Heart right ventricle (tissue), 16 donors: Measurements from ENCODE around the gene TMEM134. TPM values are rescaled to one million over a fixed set of nuclear protein-coding genes. Genes with fewer than 3 reads are reported as not detected.

ENCODE experiments used
- ATAC-seq, 8 donors: fragments of 200-7000 bp; cut with Tn5 transposase; one replicate each; pipeline ENCODE4 v1.9.1; 2020; ENCODE audit warnings: mild to moderate bottlenecking in 8 of 8, moderate library complexity in 8 of 8, moderate number of reproducible peaks in 1 of 8
- DNase-seq, 2 donors: peaks; one replicate each; pipeline ENCODE4 v3.0.0-alpha.2; 2020
- H3K27ac ChIP-seq, 10 donors: fragments of 200-600 bp; sonication (generic) in 2 of 10; one replicate each; pipeline versions ENCODE4 v1.5.0 to v1.8.0; 2020 to 2022; ENCODE audit warnings: mild to moderate bottlenecking in 3 of 10
- H3K27me3 ChIP-seq, 7 donors: fragments of 200-600 bp; one replicate each; pipeline ENCODE4 v1.8.0; 2021 to 2022; ENCODE audit warnings: mild to moderate bottlenecking in 2 of 7
- H3K36me3 ChIP-seq, 9 donors: fragments of 200-600 bp; sonication (generic) in 1 of 9; one replicate each; pipeline versions ENCODE4 v1.5.0 to v1.8.0; 2020 to 2022; ENCODE audit warnings: mild to moderate bottlenecking in 2 of 9
- H3K4me1 ChIP-seq, 9 donors: fragments of 200-600 bp; sonication (generic) in 1 of 9; one replicate each; pipeline versions ENCODE4 v1.5.0 to v1.8.0; 2020 to 2022; ENCODE audit warnings: mild to moderate bottlenecking in 4 of 9
- H3K4me3 ChIP-seq, 10 donors: fragments of 200-600 bp; sonication (generic) in 2 of 10; one replicate each; pipeline versions ENCODE4 v1.5.0 to v1.8.0; 2020 to 2022; ENCODE audit warnings: mild to moderate bottlenecking in 7 of 10, moderate library complexity in 2 of 10
- H3K9me3 ChIP-seq, 11 donors: fragments of 200-600 bp in 10 of 11; sonication (generic) in 2 of 11; one replicate each; pipeline versions ENCODE4 v1.5.0 to v1.8.0; 2013 to 2022; ENCODE audit warnings: mild to moderate bottlenecking in 2 of 11, control low read depth in 1 of 11, moderate library complexity in 1 of 11
- WGBS, 2 donors: extraction: QIAGEN DNeasy Blood & Tissue Kit; methylation state at CpG; one replicate each; pipeline ENCODE4 v1.1.7; 2013; ENCODE audit warnings: inconsistent platforms in 1 of 2; 5-methylcytosine and 5-hydroxymethylcytosine counted together
- intact Hi-C, 10 donors: fragments of 100-400 bp; cut with DNase I; formaldehyde crosslinking; loops; one replicate each; pipeline versions ENCODE4 v1.11.1 to v1.14.2; 2022
- polyA plus RNA-seq, 2 donors: library from polyadenylated mRNA; stranded (reverse); fragments of 200-250 nt; gene quantifications; one replicate each; pipeline ENCODE4 v1.2.3, GENCODE V29; 2013
- total RNA-seq, 10 donors: library from RNA; stranded (reverse); fragmentation: NEBNext Ultra II Directional in 3 of 10; extraction: Animal tissue kit (Norgen Biotek cat#: 25700) in 3 of 10; gene quantifications; one replicate each; pipeline versions ENCODE4 v1.2.1 to v1.2.4, GENCODE V29; 2021 to 2023
- TF ChIP-seq, protein P1 (sequence below), 9 donors: fragments of 200-600 bp; sonication (generic) in 2 of 9; IDR thresholded peaks; one replicate each; pipeline versions ENCODE4 v1.5.0 to v1.8.0; 2021 to 2022; ENCODE audit warnings: antibody characterized with exemption in 9 of 9, mild to moderate bottlenecking in 5 of 9, moderate library complexity in 1 of 9
- donor health status: Arrhythmogenic right ventricular cardiomyopathy.
- donor health status: ischemic (EF 13 %, LVEDD 7.1; RV severe dilation, severe dysfunction).
- donor health status: healthy with polysubstance abuse.
- donor health status: DM: no; HTN: yes; CAD: no.
- donor health status: DM: no; HTN: no; CAD: no.
- donor health status: ischemic (EF 25% LVEDD 6.9; RV normal size, moderate dysfunction).
- donor health status: ischemic (EF 25% LVEDD 5.7; RV mildly dilated, moderate dysfunction).
- donor health status: healthy.
- donor health status: DM: yes; HTN: yes; CAD: no.
- donor health status: Ischemic cardiomyopathy.
- donor health status: ischemic (EF 35%, LVEDD 5.7; RV mildly dilated, moderate dysfunction).
- donor health status: nonischemic (EF 11% LVEDD 7.7; RV severe dilation, severe dysfunction).
- donor health status: DM: yes; HTN: yes; CAD: no.
- donor health status: PGD.
- donor health status: ischemic (EF 29% LVEDD 5.4; RV normal size, mild dysfunction).
- donor health status: nonischemic (EF 23%, LVEDD 6.1; RV moderate dilation, normal function).

TMEM134 gene
- total and polyA plus RNA-seq, 12 donors = 69.8 to 104 (median 81.2) TPM

DNA sequence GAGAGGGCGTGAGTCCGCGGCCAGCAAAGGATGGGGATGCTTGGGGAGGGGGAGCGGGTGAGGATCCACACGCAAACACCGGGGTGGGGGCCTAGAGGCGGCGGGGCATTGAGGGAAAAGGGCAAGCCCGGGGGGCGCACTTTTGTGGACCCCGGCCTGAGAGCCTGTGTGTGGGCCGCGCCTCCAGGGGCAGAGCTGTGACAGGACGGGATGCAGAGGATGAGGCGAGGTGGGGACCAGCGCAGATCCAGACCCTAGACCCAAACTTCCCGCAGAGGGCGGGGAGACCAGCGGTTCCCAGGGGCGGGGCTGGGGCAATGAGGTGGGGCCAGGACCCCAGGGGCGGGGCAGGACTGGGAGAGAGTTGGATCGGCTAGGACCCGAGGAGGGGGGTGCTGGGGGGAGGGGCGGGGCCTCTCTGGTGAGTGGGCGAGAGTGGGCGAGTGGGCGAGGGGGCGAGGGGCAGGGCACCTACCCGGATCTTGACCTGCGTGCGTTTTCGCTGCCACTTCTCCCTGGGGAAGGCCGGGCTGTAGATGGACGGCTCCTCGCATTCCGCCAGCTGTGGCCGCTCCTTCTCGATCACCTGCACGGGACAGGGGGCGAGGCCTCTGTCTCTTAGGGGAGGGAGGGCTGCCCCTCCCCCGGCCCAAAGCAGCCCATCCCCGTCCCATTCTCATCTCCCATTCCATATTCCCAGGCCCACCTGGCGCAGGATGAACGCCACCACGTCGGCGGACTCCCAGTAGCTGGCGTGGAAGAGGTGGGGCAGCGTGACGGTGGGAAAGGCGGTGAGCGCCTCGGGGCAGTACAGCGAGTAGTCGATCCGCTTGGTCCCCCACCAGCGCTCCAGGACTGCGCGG is 25.6 kb upstream of the TMEM134 start:
- no peak overlapping the region for H3K4me3 ChIP-seq
- no peak for DNase-seq
- WGBS, 2 donors = 92% methylated on average over 57 to 59 of the region's 59 CpGs
- H3K4me1 ChIP-seq = peaks cover 0 to 13% (median 0%) of the 10 kb centered on the region in 9 donors
- intact Hi-C loops = no loop called here
- no peak for ATAC-seq
- no peak overlapping the region for H3K27ac ChIP-seq
- no peaks in the 10 kb centered on the region for H3K9me3 ChIP-seq
- peaks cover 0 to 98% (median 53%) of the 10 kb centered on the region in 9 donors for H3K36me3 ChIP-seq
- no peaks in the 10 kb centered on the region for H3K27me3 ChIP-seq
- TF ChIP-seq, protein P1, sequence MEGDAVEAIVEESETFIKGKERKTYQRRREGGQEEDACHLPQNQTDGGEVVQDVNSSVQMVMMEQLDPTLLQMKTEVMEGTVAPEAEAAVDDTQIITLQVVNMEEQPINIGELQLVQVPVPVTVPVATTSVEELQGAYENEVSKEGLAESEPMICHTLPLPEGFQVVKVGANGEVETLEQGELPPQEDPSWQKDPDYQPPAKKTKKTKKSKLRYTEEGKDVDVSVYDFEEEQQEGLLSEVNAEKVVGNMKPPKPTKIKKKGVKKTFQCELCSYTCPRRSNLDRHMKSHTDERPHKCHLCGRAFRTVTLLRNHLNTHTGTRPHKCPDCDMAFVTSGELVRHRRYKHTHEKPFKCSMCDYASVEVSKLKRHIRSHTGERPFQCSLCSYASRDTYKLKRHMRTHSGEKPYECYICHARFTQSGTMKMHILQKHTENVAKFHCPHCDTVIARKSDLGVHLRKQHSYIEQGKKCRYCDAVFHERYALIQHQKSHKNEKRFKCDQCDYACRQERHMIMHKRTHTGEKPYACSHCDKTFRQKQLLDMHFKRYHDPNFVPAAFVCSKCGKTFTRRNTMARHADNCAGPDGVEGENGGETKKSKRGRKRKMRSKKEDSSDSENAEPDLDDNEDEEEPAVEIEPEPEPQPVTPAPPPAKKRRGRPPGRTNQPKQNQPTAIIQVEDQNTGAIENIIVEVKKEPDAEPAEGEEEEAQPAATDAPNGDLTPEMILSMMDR (IDR thresholded peaks at IDR 0.05) = no peak

DNA sequence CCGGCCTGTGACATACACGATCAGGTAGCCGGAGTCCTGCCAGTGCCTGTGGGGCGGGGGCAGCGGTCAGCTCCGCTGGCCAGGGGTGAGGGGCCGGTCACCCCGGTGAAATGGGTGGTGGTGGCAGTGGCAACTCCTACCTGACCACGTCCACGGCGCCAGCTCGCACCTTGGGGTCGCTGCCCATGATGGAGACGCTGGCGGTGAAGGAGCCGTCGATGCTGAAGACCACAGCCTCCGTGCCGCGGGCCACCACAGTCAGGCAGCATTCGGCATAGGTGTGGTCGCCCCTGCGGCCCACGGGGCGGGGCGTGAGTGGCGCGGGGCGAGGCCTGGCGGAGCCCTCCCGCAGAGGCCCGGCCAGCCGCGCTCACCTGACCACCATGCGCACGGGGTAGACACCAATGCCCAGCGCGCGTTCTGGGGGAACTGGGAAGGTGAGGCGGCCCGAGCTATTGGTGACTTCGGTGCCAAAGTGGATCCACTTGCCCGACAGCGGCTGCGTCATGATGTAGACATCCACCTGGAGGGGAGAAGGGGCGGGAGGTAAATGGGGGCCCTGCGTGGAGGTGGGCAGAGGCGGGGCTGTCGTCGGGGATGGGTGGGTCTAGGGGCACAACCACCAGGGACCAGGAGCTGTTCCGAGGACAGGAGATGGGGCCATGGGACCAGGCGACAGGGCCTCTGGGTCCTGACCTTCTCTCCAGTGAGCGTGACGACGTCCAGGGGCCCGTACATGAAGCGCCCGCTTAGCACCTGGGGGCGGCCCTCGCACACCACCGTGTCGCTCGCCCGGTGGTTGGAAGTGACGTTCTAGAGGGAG is 24.7 kb upstream of the TMEM134 start:
- Histone ChIP-seq H3K4me3 (no peak overlapping the region), H3K9me3 (no peaks in the 10 kb centered on the region), H3K27ac (no peak overlapping the region), H3K4me1 (peaks cover 0 to 8% (median 0%) of the 10 kb centered on the region in 9 donors), H3K36me3 (peaks cover 0 to 100% (median 61%) of the 10 kb centered on the region in 9 donors), H3K27me3 (no peaks in the 10 kb centered on the region)
- ATAC-seq (no peak), DNase-seq (no peak)
- intact Hi-C loops = no loop called here
- 95 to 96% methylated on average over 53 to 65 of the region's 65 CpGs for WGBS, 2 donors
- TF ChIP-seq, protein P1 (IDR thresholded peaks at IDR 0.05) = no peak

DNA sequence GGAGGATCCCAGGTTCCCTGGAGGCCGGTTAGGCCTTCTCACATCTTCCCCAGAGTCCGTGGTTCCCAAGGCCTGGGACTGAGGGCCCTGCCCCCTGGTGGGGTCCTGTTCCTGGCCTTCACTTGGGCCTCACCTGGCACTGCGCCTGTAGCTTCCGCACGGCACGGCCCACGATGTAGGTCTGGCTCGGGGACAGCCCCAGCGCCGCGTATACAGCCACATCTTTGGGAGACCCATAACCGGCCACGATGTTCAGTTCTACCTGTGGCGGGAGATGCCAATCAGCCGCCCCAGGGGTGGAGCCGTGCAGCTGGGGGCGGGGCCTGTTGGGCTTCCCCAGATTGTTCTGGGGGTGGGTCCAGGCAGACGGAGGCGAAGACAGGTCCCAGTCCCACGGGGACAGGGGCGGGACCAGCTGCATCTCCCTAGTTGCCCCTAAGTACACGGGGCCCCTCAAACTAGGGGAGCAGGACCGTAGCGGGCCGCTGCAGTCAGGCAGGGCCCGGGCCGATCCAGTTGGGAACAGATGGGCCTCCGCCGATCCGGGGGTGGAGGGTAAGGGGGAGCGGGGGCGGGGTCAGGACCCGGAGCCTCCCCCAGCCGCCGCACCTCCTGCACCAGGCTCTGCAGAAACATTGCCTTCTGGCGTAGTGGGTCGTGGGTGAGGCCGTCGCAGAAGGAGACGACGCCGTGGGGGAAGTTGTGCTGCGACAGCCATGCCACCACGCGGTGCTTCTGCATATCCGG is 23.9 kb upstream of the TMEM134 start:
- 83 to 90% methylated on average over 43 to 46 of the region's 46 CpGs for WGBS, 2 donors

More for the DNA sequence above, 23.9 kb upstream of the TMEM134 start:
- peaks cover 0 to 97% (median 61%) of the 10 kb centered on the region in 9 donors for H3K36me3 ChIP-seq
- H3K27ac ChIP-seq = no peak overlapping the region
- H3K27me3 ChIP-seq = no peaks in the 10 kb centered on the region
- intact Hi-C loops = no loop called here
- no peak overlapping the region for H3K4me3 ChIP-seq
- H3K4me1 ChIP-seq = peaks cover 0 to under 1% (median 0%) of the 10 kb centered on the region in 9 donors
- no peak for DNase-seq
- no peak for ATAC-seq
- H3K9me3 ChIP-seq = no peaks in the 10 kb centered on the region
- TF ChIP-seq, protein P1 (IDR thresholded peaks at IDR 0.05) = no peak
